Measurements from ENCODE around the gene TPPP3.

The TPPP3 gene

GRCh38 chr16:67430977-67431774, 37.9 kb upstream of the TPPP3 start, which contains the start of gene HSD11B2:
HSD11B2 (plus strand) TSS chr16:67431121; CDS start chr16:67431249, 128 bp downstream.
- peak; percentile 71 for DNase-seq (ENCODE audit: low spot score)
- TF ChIP-seq CTCF (IDR thresholded peaks at IDR 0.05; ENCODE audit: borderline replicate concordance, control extremely low read depth, extremely low read depth, insufficient read depth, missing control alignments) = no peak
- in situ Hi-C loops (cut with MboI; ENCODE audit: low sequenced_read_pairs, unreplicated experiment) = no loop called here

DNA sequence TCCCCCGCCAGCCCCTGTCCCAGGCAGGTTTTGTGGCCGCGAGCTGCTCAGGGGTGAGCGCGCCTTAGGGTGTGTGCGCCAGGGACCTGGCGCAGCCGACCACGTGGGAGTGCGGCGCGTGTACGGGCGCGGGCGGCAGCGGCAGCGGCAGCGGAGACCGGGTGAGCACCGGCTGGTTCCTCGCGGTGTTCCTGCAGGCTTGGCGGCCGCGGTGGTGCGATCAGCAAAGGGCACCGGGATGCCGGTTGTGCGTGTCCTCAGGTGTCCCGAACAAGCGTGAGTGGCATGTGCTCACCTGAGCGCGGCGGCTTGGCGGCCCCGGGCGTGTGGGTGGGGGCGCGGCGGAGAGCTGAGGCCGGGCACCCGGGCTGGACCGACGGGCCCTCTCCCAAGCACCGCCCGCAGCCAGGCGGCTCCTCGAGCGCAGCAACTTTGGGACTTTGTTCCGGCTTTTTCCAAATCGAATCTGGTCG, 37.2 kb upstream of the TPPP3 start:
- no peak for DNase-seq (ENCODE audit: low spot score)
- TF ChIP-seq CTCF (IDR thresholded peaks at IDR 0.05; ENCODE audit: borderline replicate concordance, control extremely low read depth, extremely low read depth, insufficient read depth, missing control alignments) = no peak
- in situ Hi-C loops (cut with MboI; ENCODE audit: low sequenced_read_pairs, unreplicated experiment) = no loop called here

- no peak for DNase-seq (ENCODE audit: low spot score)
- in situ Hi-C loops (cut with MboI; ENCODE audit: low sequenced_read_pairs, unreplicated experiment) = no loop called here
- no peak for TF ChIP-seq CTCF (IDR thresholded peaks at IDR 0.05; ENCODE audit: borderline replicate concordance, control extremely low read depth, extremely low read depth, insufficient read depth, missing control alignments)
Observed at GRCh38 chr16:67429799-67430503, 36.7 kb upstream of the TPPP3 start.

GRCh38 chr16:67429053-67429798, 35.9 kb upstream of the TPPP3 start:
- in situ Hi-C loops (cut with MboI; ENCODE audit: low sequenced_read_pairs, unreplicated experiment) = no loop called here
- TF ChIP-seq CTCF (IDR thresholded peaks at IDR 0.05; ENCODE audit: borderline replicate concordance, control extremely low read depth, extremely low read depth, insufficient read depth, missing control alignments) = no peak

GRCh38 chr16:67428146-67428731, 34.9 kb upstream of the TPPP3 start:
- peak; percentile 86 for TF ChIP-seq CTCF (IDR thresholded peaks at IDR 0.05; ENCODE audit: borderline replicate concordance, control extremely low read depth, extremely low read depth, insufficient read depth, missing control alignments)
- in situ Hi-C loops (cut with MboI; ENCODE audit: low sequenced_read_pairs, unreplicated experiment) = no loop called here
- peak; percentile 83 for DNase-seq (ENCODE audit: low spot score)

More at GRCh38 chr16:67429053-67429798, 35.9 kb upstream of the TPPP3 start:
- DNase-seq (ENCODE audit: low spot score) = no peak

DNA sequence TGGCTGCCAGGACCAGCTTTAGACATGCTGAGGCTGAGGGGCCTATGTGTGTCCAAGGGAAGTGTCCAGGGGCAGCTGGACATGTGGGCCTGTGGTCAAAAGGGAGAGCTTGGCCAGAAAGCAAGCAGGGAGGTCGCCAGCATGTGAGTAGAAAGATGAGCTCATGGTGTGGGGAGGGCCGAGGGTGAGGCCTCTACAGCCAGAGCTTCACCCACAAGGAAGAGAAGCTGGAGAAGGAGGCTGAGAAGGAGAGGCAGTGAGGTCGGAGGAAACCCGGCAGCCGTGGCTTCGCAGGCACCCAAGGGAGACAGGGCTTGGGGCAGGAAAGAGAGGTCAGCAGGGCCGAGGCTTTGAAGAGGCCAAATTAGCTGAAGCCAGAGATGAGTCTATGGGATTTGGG, 33.7 kb upstream of the TPPP3 start:
- in situ Hi-C loops (cut with MboI; ENCODE audit: low sequenced_read_pairs, unreplicated experiment) = no loop called here
- DNase-seq (ENCODE audit: low spot score) = no peak
- no peak for TF ChIP-seq CTCF (IDR thresholded peaks at IDR 0.05; ENCODE audit: borderline replicate concordance, control extremely low read depth, extremely low read depth, insufficient read depth, missing control alignments)

Data from GM13976 (cell line).